Transverse colon (tissue), 4 donors: ENCODE results near the gene ATG9A.

ENCODE experiments used
- EP300 ChIP-seq: sonication (generic); formaldehyde crosslinking; IDR thresholded peaks from one replicate; pipeline ENCODE4 v1.6.1; 2017; ENCODE audit warnings: antibody characterized with exemption, low read depth
- POLR2A ChIP-seq: fragments of 450-650 bp; IDR thresholded peaks from one replicate; pipeline ENCODE4 v1.6.1; 2016; ENCODE audit warnings: antibody characterized with exemption, mild to moderate bottlenecking, moderate library complexity
- POLR2AphosphoS5 ChIP-seq, 3 donors: sonication (generic); formaldehyde crosslinking; IDR thresholded peaks; one replicate each; pipeline ENCODE4 v1.6.1; 2016; ENCODE audit warnings: antibody characterized with exemption in 3 of 3
- TF ChIP-seq, protein P1 (sequence below), 5 experiments: fragments of 200-600 bp in 3 of 5; fragments of 450-650 bp in 2 of 5; sonication (generic) in 3 of 5; IDR thresholded peaks; 1 replicate in 2 of 5; 2 replicates in 3 of 5; pipeline ENCODE4 v1.5.1; 2016 to 2017; ENCODE audit warnings: antibody characterized with exemption in 5 of 5, inconsistent platforms in 3 of 5, mild to moderate bottlenecking in 2 of 5, moderate library complexity in 1 of 5

DNA sequence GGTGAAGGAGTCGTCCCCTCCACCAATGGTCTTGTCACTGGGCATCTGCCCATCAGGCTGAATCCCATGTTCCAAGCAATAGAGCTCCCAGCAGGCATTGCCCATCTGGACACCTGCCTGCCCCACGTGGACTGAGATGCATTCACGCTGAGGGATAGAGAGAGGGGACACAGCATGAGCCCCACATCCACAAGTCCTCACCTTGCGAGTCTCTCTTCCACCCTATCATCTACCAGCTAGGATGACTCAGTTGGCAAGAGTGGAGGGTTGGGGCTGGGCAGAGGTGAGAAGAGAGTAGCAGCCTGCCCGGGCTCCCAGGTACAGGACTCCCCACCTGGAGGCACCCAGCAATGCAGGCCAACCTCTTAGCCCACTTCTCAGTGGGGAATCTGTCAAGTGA is 22.6 kb upstream of the ATG9A start:
- TF ChIP-seq POLR2AphosphoS5 (IDR thresholded peaks at IDR 0.05) (no peak), POLR2A (no peak), EP300 (no peak)
- TF ChIP-seq, protein P1, sequence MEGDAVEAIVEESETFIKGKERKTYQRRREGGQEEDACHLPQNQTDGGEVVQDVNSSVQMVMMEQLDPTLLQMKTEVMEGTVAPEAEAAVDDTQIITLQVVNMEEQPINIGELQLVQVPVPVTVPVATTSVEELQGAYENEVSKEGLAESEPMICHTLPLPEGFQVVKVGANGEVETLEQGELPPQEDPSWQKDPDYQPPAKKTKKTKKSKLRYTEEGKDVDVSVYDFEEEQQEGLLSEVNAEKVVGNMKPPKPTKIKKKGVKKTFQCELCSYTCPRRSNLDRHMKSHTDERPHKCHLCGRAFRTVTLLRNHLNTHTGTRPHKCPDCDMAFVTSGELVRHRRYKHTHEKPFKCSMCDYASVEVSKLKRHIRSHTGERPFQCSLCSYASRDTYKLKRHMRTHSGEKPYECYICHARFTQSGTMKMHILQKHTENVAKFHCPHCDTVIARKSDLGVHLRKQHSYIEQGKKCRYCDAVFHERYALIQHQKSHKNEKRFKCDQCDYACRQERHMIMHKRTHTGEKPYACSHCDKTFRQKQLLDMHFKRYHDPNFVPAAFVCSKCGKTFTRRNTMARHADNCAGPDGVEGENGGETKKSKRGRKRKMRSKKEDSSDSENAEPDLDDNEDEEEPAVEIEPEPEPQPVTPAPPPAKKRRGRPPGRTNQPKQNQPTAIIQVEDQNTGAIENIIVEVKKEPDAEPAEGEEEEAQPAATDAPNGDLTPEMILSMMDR (IDR thresholded peaks at IDR 0.05), result no peak
